GM12892 (cell line): ENCODE data around the gene TSPAN2.

Experiments used
- DNase-seq: peaks from one replicate; pipeline ENCODE4 v3.0.0; 2011; ENCODE audit not compliant: insufficient read length
- FAIRE-seq: peaks from 2 replicates; lab custom pipeline; 2011; peaks lifted over from hg19 to GRCh38; lab: Jason Lieb, UNC
- POLR2A ChIP-seq: IDR thresholded peaks from 2 replicates; pipeline ENCODE4 v1.6.1; 2011; ENCODE audit warnings: low read depth, low read length, control low read depth
- POLR2AphosphoS5 ChIP-seq: IDR thresholded peaks from 2 replicates; pipeline ENCODE4 v1.6.1; 2011; ENCODE audit warnings: low read depth, low read length, control low read depth
- TAF1 ChIP-seq: IDR thresholded peaks from 2 replicates; pipeline ENCODE4 v1.6.1; 2011; ENCODE audit warnings: low read depth, mild to moderate bottlenecking, control low read depth, low read length, borderline replicate concordance

The TSPAN2 gene

DNA sequence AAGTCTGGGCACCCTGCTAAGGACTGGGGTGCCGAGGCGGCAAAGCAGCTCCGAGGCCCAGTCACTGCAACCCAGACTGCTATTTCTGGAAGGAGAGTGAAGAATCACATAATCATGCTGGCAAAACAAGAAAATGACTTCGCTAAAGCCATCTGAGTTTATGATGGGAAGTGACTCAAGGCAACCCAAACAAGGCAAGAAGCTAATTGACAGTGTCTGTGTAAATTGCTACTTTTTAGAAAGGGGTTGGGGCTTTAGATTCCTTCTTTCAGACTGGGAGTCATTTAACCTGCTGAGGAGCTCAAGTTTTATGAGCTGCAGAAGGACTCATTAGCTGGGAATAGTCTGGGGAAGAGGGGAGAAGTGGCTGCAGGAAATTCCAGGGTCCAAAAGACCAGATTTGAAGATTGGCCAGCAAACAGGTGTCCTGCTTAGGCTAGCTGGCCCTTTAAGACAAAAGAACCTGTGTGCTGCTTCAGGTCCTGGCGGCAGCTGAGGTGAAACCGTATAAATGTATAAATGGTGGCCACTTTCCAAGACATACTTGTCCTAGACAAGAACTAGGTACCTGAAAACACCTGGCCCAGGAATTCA lies 31.5 kb downstream of the TSPAN2 start:
- TF ChIP-seq POLR2A (no peak), POLR2AphosphoS5 (no peak), TAF1 (no peak)
- FAIRE-seq (no peak), DNase-seq (no peak)

DNA sequence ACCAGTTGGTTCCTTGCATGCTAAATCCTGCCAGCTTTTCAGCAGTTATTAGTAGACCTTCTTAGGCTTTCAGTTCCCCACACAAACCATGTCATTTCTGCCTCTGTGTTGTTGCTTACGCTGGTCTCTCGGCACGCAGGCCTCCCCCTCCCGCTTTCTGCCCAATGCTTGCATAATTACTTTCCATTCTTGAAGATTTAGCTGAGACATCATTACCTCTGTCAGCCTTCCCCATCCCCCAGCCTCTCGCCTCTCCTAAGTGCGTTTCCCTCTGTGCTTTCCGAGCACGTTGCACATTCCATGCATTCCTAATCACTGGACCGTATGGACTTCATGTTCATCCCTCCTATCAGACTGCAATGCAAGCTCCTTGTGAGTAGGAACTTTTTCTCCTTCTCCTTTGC lies 32.9 kb downstream of the TSPAN2 start:
- FAIRE-seq (no peak), DNase-seq (no peak)
- no peak for TF ChIP-seq POLR2A
- no peak for TF ChIP-seq TAF1
- no peak for TF ChIP-seq POLR2AphosphoS5

DNA sequence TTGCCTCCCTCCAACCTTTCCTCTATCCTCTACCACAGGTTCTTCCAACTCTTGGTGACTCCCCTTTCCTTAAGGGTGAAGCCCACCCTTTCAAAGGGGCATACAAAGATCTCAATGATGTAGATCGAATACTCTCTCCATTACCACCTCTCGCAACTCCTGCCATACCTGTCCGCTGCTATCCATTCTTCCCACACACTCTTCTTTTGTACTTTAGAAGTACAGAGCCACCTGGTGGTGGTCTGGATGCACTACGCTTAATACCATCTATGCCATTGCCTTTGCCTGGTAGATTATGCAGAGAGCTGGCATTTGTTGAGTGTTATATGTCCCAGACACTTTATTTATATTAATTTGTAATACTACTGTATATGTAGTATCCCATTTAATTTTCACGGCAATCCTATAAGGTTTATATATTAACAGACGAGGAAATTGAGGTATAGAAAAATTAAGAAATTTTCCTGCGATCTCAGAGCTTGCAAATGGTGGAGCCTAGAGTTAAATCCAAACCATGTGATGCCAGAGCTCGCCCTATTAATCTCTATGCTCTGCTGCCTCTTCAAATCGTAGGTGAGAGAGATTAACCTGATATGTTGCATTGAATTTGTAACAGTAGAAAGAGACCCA lies 36.7 kb downstream of the TSPAN2 start:
- FAIRE-seq (no peak), DNase-seq (no peak)
- no peak for TF ChIP-seq POLR2AphosphoS5
- TF ChIP-seq TAF1 = no peak
- TF ChIP-seq POLR2A = no peak

DNA sequence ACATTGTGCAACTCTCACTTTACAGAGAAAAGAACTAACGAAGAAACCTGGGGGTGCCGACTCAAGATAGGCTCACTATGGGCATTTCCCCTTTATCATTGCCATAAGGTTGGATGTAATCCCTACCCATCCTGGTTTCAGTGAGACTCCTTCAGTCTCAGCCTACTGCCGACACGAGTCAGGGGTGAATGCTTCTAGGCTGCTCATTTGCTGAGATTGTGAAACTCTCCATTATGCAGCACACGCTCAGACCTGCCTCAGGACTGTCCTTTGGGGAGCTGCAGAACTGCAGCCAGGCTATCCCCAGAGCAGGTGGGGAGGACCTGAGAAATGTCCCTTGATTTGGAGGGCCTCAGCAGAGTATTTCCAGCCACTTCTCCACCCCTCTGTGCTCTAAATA lies 37.5 kb downstream of the TSPAN2 start:
- FAIRE-seq (no peak), DNase-seq (no peak)
- TF ChIP-seq TAF1 (no peak), POLR2AphosphoS5 (no peak), POLR2A (no peak)

DNA sequence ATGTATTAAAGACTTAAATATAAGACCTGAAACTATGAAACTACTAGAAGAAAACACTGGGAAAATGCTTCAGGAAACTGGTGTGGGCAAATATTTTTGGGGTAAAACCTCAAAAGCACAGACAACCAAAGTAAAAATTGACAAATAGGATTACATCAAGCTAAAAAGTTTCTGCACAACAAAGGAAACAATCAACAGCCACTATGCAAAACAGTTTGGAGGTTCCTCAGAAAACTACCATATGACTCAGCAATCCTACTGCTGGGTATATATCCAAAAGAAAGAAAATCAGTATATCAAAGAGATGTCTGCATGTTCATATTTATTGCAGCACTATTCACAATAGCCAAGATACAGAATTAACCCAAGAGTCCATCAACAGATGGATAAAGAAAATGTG lies 42.6 kb downstream of the TSPAN2 start:
- DNase-seq (no peak), FAIRE-seq (no peak)
- TF ChIP-seq POLR2AphosphoS5 = no peak
- TF ChIP-seq TAF1 = no peak
- TF ChIP-seq POLR2A = no peak

DNA sequence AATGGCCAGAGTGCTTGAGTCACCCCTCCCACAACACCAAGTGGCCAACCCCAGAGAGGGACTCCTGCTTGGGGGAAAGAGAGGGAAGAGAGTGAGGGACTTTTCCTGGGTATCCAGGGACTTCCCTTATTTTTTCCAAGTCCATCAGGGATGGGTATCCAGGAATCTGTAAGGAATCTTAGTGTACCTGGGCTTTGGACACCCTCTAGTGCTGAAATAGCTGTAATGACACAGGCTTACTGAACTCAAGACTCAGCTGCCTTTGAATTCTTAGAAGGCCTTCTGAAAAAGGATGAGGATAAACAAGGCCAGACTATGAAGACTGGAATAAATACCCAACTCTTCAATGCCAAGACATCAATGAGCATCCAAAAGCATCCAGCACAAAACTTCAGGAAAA lies 47.6 kb downstream of the TSPAN2 start:
- no peak for DNase-seq
- TF ChIP-seq TAF1 = no peak
- no peak for TF ChIP-seq POLR2AphosphoS5
- no peak for TF ChIP-seq POLR2A
- FAIRE-seq = no peak

DNA sequence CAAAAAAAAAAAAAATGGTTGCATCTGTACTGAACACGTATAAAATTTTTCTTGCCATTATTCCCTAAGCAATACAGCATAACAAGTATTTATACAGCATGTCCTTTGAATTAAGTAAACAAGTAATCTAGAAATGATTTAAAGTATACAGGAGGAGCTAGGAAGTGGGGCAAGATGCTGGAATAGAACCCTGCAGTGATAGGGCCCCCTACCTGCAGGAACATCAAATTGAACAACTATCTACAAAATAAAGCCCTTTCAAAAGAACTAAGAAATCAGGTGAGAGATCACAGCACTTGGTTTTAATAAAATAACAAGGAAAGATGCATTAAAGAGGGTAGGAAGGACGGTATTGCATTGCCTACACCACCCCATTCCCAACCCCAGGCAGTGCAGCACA lies 48.8 kb downstream of the TSPAN2 start:
- TF ChIP-seq POLR2AphosphoS5 = no peak
- no peak for TF ChIP-seq TAF1
- TF ChIP-seq POLR2A = no peak
- FAIRE-seq = no peak

DNA sequence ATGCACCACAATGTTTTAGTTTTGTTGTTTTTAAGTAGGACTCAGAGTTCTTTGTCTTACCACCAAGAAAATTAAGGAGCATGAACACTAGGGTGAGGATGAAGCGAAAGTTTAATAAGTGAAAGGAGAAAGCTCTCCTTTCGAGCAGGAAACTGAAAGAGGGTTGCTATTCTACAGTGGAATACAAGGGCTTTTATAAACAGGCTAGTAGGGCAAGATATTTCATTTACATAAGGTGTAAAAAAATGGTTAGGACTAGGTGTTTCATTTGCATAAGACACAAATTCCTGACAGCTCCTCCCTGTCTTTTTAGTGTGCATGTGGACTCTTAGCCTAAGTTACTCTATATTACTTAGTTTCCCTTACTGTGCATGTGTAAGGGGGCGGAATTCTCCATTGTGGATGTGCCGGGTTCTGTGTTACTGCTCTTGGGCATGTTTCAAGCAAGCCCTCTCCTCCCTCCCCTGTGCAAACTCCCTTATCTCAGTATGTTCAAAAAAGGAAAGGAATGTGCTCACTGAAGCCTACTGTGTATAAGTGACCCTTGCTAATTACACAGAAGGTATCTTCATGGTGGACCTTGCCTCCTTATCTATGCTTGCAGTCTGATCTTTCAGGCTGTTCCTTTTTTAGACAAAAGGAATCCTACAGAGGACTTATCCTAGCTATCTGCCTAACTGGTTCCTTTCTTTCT lies 52.3 kb downstream of the TSPAN2 start:
- TF ChIP-seq TAF1 (no peak), POLR2AphosphoS5 (no peak)
- FAIRE-seq (no peak), DNase-seq (no peak)

More for the DNA sequence above, 48.8 kb downstream of the TSPAN2 start:
- DNase-seq = no peak

DNA sequence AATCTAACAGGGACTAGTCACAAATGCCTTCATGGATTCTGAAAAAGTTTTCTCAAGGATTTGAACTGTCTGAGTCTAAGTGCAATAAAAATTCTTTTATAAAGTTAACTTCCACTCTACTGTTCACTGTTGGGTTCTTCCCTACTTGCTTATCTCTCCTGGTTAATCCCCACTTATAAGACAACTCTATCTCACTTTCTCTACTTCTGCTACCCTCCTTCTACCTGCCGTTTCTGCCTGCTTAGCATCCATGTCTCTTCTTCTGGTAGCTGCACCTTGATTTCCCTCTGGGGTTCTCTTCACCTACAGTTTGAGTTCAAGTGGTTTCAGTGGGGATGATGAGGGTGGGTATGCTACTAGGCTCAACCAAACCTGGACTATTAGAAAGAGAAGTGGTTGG lies 53.7 kb downstream of the TSPAN2 start:
- FAIRE-seq = no peak
- no peak for DNase-seq
- TF ChIP-seq POLR2AphosphoS5 (no peak), POLR2A (no peak), TAF1 (no peak)

DNA sequence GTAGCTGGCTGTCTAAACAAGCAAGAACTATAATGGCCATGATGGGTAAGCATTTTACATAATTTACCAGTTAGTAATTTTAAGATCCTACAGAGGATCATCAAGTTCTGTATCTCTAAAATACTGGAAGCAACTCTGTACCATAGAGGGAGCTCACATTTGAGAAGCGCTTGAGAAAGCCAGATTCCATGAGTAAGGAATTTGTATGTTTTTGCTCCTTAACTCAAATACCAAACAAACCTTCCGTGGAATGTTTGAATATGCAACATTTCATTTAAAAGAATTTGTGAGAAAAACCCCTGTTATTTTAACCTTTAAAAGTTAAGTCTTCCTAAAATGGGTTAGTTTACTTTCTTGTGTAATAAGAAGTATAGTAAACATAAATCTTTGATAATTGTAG lies 57.7 kb downstream of the TSPAN2 start:
- DNase-seq (no peak), FAIRE-seq (no peak)
- TF ChIP-seq POLR2A (no peak), POLR2AphosphoS5 (no peak), TAF1 (no peak)

DNA sequence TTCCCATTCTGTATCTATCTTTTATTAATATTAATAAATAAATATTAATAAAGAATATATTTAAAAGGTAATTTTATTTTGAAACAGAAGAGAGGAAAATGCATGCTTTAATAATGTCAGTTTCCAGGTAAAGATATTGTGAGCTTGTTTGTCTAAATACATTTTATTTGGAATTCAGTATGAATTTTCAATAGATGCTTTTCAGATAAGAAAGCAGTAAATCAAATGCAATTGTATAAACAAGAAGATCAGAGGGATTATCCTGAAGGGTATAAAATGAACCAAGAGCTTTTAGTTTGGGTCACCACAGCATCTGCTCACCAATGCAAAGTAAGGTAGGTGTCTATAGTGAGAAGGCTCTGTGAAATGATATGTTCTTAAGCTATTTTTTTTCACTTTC lies 59.8 kb downstream of the TSPAN2 start, which contains the start of gene TSHB:
Gene TSHB (plus strand): TSS at position 301 of the 400 bp plus-strand sequence. CDS start 3,537 bp downstream, outside the sequence.
- FAIRE-seq = no peak
- TF ChIP-seq TAF1 (no peak), POLR2AphosphoS5 (no peak), POLR2A (no peak)
- no peak for DNase-seq

DNA sequence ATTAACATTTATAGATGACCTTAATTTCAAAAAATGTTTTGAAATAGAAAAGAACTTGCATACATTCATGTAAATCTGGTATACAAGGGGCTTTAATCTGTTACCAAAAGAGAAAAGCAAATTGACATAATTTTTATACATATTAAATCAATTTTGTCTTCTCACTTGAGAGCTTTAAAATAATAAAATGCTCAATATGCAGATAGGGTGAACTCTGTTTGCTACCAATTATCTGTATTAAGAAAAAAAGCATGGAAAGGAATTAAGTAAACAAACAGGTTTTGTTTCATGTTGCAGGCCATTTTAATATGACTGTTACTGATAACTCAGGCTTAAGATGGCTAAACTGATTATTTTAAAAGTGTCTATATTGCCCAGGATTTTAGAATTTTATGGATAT lies 65.7 kb downstream of the TSPAN2 start:
- FAIRE-seq = no peak
- no peak for TF ChIP-seq POLR2AphosphoS5
- TF ChIP-seq POLR2A = no peak
- TF ChIP-seq TAF1 = no peak
- DNase-seq = no peak
